Kidney epithelial cell (primary cell): ENCODE results near the gene TMEM185B. TPM values are rescaled to one million over a fixed set of nuclear protein-coding genes. Genes with fewer than 3 reads are reported as not detected.
"Not testable (repeated sequence)": the region's sequence is repeated elsewhere in the genome, so short reads cannot be mapped to it uniquely, and the experiment has no call there.

Source experiments
- DNase-seq: peaks from one replicate; pipeline ENCODE4 v3.0.0-alpha.2; 2010; ENCODE audit warnings: low read depth
- H3K27me3 ChIP-seq: 2 replicates; pipeline ENCODE4 v1.6.0; 2011; ENCODE audit warnings: low read length; ENCODE audit not compliant: control insufficient read depth, insufficient read depth
- H3K36me3 ChIP-seq: 2 replicates; pipeline ENCODE4 v1.5.1; 2011; ENCODE audit warnings: low read length; ENCODE audit not compliant: control insufficient read depth, insufficient read depth
- H3K4me3 ChIP-seq: 2 replicates; pipeline ENCODE4 v1.5.1; 2011; ENCODE audit warnings: low read depth, mild to moderate bottlenecking, control low read depth, low read length
- total RNA-seq: library from RNA; depleted of rRNA; stranded (reverse); fragments of >200 nt; gene quantifications from 2 replicates; pipeline ENCODE4 v1.2.3, GENCODE V29; 2015
- TF ChIP-seq, protein P1 (sequence below): IDR thresholded peaks from 2 replicates; pipeline ENCODE4 v1.5.1; 2011; ENCODE audit warnings: mild to moderate bottlenecking, moderate library complexity, low read length, control low read depth, inconsistent platforms; ENCODE audit not compliant: insufficient read depth, poor library complexity, severe bottlenecking

Gene TMEM185B
- total RNA-seq, 1 donor from 2014 or later = 45.2 TPM

DNA sequence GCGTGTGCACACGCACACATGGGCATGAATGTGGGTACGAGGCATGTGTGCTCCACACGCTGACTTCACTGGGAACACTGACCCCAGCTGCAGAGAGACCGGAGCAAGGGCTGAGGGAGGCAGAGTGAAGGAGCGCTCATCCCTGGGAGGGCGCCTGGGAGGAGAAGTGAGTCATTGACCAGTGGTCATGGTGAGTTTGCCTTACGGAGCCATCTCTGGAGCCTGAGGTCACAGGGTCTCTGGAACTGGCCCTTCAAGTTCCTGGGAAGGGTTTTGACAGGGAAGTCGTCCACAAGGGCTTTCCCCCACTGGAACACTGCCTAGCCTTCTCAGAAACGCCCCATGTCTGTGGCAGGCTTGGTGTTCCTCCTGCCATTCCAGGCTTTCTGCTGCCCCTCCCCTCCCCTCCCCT, 14.3 kb upstream of the TMEM185B start:
- no peak for DNase-seq
- Histone ChIP-seq H3K27me3 (no peaks in the 10 kb centered on the region), H3K36me3 (no peaks in the 10 kb centered on the region), H3K4me3 (no peak overlapping the region)
- TF ChIP-seq, protein P1, sequence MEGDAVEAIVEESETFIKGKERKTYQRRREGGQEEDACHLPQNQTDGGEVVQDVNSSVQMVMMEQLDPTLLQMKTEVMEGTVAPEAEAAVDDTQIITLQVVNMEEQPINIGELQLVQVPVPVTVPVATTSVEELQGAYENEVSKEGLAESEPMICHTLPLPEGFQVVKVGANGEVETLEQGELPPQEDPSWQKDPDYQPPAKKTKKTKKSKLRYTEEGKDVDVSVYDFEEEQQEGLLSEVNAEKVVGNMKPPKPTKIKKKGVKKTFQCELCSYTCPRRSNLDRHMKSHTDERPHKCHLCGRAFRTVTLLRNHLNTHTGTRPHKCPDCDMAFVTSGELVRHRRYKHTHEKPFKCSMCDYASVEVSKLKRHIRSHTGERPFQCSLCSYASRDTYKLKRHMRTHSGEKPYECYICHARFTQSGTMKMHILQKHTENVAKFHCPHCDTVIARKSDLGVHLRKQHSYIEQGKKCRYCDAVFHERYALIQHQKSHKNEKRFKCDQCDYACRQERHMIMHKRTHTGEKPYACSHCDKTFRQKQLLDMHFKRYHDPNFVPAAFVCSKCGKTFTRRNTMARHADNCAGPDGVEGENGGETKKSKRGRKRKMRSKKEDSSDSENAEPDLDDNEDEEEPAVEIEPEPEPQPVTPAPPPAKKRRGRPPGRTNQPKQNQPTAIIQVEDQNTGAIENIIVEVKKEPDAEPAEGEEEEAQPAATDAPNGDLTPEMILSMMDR = no peak

DNA sequence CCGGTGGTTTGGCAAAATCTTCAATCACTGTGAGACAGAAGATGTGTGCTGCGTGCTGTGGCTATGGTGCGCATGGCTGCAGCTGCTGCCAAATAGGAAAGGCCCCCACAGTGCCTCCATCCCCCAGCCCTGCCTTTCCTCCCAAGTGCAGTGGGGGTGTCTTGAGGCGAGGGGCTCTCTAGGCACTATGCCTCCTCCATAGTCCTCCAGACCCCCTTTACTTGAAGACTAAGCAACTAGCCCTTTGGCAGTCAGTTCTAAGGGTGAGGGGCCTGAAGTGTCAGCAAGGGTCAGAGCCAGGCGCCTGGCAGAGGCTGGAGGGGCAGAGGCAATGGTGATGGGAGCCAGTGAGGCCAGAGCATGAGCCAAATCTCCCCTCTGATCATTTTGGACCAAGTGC, 13.6 kb upstream of the TMEM185B start:
- Histone ChIP-seq H3K4me3 (no peak overlapping the region), H3K27me3 (no peaks in the 10 kb centered on the region), H3K36me3 (no peaks in the 10 kb centered on the region)
- DNase-seq = no peak
- TF ChIP-seq, protein P1 = no peak

DNA sequence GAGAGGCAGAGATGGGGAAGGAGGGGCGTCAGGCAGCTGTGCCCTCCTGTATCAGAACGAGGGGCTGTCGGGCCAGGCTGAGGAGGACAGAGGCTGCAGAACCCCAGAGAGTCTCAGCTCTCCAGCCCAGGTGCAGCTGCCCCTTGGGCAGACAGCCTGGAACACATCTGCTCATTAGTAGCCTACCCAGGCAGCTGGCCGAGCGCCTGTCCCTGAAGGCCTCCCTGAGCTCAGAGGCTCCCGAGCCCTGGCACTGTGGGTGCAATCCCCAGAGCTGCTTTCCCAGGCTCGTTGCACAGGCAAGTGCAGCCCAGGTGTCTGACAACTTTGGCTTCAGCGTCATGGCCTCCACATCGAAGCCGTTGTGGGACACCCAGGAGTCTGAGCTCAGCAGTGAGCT, 13.1 kb upstream of the TMEM185B start:
- no peak for DNase-seq
- TF ChIP-seq, protein P1 = no peak
- H3K27me3 ChIP-seq = no peaks in the 10 kb centered on the region
- no peaks in the 10 kb centered on the region for H3K36me3 ChIP-seq
- no peak overlapping the region for H3K4me3 ChIP-seq

- H3K36me3 ChIP-seq = no peaks in the 10 kb centered on the region
- TF ChIP-seq, protein P1 = no peak
- no peak for DNase-seq
- no peaks in the 10 kb centered on the region for H3K27me3 ChIP-seq
- no peak overlapping the region for H3K4me3 ChIP-seq
These were observed 12.5 kb upstream of the TMEM185B start for GRCh38 chr2:120235681-120236080.

- H3K36me3 ChIP-seq, H3K4me3 ChIP-seq, DNase-seq, H3K27me3 ChIP-seq: not testable (repeated sequence)
These were observed 12.0 kb upstream of the TMEM185B start for GRCh38 chr2:120235158-120235557.

GRCh38 chr2:120233292-120233691, 10.1 kb upstream of the TMEM185B start:
- Histone ChIP-seq H3K36me3 (no peaks in the 10 kb centered on the region), H3K27me3 (no peaks in the 10 kb centered on the region), H3K4me3 (no peak overlapping the region)
- TF ChIP-seq, protein P1 = no peak
- no peak for DNase-seq
